ENCODE results near the gene LSS.
"Not testable (repeated sequence)": the region's sequence is repeated elsewhere in the genome, so short reads cannot be mapped to it uniquely, and the experiment has no call there.

LSS gene

GRCh38 chr21:46245213-46245915 lies 16.8 kb upstream of the LSS start:
- DNase-seq: no peak

DNA sequence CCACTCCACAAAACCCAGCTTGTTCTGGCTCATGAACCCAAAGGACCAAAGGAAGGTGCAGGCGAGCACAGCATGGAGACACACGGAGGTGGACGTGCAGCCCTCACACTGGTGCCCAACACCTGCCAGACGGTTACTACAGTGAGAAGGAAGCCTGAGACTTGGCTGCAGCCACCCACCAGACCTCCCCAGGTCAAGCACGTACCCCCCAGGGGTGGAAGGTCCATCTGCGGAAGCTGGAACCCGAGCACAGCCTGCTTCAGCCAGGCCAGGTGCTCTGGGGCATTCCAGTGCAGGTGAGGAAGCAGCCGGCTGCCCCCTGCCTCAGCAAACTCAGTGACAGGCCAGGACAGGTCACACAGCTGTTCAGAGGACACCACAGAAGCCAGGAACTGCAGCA lies 16.0 kb upstream of the LSS start:
- DNase-seq: no peak

DNA sequence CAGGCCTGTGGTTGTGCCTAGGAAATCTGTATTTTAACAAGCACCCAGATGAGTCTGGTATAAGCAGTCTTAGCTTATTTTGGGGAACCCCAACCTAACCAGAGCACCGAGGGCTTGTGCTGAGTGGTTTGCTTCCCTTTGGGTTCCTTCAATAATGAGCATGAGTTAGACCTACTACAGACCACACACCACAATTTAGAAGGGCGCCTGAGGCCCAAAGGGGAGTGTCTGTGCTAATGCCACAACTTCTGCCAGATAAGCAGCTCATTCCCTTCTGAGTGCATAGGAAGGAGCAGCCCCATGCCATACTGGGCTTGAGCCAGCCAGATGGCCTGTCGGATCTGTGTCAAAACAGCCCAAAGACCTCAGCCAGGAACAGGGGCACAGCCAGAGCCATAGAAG lies 15.4 kb upstream of the LSS start:
- DNase-seq: no peak

DNA sequence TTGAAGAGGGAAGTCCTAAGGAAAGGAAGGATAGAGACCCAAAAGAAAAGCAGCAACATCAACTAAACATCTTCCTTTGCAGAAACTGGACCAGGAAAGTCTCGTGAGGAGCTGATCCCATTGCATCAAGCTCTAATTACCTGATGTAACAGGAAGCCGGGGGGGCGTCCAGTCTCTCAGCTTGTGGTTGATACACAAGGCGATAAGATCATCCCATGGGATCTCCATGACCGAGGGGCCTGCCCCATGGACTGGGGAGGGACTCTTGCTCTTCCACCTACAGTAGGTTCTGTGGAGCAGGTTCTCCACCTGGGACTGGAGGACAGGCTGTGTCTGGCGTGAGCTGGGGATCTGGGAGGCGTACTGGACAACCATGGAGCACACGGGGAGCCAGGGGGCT lies 14.8 kb upstream of the LSS start:
- no peak for DNase-seq

DNA sequence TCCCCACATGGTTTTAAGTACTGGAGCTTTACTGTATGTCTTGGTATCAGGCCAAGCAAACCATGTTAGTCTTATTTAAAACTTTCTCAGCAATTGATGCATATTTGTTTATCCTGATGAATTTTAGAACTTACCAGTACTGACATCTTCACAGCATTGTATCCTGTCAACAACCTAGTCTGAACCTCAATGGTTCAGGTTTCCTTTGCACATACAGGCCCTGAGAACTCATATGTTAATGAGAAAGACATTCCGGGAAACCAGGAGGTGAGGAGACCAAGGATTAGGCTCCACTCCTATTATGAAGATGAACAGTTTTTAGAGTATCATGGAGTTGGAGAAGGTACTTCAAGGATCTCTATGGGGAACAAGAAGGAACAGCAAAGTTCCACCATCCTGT lies 13.0 kb upstream of the LSS start:
- DNase-seq: not testable (repeated sequence)

GRCh38 chr21:46239817-46240325 lies 11.3 kb upstream of the LSS start:
- no peak for DNase-seq

DNA sequence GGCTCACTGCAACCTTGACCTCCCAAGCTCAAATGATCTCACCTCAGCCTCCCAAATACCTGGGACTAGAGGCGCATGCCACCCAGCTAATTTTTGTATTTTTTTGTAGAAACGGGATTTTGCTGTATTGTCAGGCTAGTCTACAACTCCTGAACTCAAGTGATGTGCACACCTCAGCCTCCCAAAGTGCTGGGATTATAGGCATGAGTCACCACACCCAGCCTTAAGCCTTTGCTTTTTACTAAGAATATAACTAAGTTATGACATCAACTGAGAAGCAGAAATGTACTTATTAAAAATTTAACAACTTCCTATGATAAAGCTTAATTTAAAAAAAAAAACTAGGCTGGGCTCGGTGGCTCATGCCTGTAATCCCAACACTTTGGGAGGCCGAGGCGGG lies 8.9 kb upstream of the LSS start:
- no peak for DNase-seq

- no peak for DNase-seq
Measured at GRCh38 chr21:46234436-46234950, 5.9 kb upstream of the LSS start.

DNA sequence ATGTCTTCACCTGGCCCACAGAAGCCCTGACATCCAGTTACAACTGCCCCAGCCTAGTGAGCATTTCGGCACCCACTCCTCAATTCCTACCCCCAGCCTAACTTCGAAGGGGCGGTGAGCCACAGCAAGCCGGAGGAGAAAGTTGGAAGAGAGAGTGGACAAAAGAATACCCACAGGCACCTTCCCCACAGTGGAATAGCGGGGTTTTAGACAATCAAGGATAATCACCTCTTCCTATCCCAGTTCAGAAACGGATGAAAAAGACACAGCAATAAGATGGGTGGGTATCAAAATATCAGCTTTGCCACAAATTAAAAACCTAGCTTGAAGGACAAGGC lies 1.3 kb upstream of the LSS start:
- no peak for DNase-seq

- DNase-seq: no peak
Measured at GRCh38 chr21:46229133-46229922, 754 bp upstream of the LSS start.

DNA sequence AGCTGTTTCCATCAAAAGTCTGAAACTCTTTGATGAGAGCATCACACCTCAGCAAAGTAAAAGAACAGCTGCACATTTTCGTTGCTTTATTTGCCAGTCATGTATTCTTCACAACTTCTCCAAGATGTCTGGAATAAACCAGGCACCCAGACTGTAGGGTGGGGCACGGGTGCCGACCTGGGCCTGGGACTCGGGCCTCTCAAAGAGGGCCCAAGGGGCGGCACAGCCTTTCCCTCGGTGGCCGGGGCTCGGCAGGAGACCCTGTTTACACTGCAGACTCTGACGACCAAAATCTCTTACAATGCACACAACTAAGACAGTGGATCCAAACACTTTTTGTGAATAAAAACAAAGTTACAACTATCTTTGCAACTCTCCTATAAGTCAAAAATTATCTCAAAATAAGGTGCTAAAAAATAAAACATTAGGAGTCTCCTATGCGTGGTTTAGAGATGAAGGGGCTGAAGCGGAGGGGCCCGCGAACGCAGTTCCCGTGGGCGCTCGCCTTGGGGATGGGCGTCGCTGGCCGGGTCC lies 696 bp downstream of the LSS start:
- DNase-seq: no peak

- no peak for DNase-seq
Measured at GRCh38 chr21:46226920-46227599, 1.5 kb downstream of the LSS start.

GRCh38 chr21:46226146-46226545 lies 2.4 kb downstream of the LSS start:
- DNase-seq: no peak

DNA sequence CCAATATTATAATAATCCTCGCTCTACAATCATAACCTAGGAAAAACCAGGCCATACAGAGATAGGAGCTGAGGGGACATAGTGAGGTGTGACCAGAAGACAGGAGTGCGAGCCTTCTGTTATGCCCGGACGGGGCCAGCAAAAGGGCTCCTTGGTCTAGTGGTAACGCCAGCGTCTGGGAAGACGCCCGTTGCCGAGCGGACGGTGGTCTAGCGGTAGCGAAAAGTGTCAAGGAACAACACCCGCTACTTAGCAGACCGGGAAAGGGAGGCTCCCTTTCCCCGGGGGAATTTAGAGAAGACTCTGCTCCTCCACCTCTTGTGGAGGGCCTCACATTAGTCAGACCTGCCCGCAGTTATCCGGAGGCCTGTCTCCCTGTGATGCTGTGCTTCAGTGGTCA lies 4.9 kb downstream of the LSS start:
- not testable (repeated sequence) for DNase-seq

DNA sequence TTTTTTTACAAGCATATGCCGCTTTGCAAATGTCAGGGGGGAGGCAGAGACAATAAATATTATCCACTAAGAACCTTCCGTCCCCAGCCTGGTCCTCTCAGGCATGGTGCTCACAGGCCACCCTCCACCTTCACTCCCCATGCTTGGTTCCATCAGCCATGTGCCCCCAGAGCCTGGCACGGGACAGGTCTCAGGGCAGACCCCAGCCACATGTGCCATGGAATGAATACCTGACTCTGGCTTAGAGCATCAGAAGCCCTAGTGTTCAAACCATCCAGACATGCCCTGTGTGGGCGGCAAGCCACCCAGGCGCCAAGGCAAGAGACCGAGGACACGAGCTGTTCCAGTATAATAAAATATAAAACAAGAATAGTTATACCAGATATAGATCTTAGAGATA lies 5.4 kb downstream of the LSS start:
- DNase-seq: no peak

GRCh38 chr21:46222436-46223116 lies 6.0 kb downstream of the LSS start:
- no peak for DNase-seq

DNA sequence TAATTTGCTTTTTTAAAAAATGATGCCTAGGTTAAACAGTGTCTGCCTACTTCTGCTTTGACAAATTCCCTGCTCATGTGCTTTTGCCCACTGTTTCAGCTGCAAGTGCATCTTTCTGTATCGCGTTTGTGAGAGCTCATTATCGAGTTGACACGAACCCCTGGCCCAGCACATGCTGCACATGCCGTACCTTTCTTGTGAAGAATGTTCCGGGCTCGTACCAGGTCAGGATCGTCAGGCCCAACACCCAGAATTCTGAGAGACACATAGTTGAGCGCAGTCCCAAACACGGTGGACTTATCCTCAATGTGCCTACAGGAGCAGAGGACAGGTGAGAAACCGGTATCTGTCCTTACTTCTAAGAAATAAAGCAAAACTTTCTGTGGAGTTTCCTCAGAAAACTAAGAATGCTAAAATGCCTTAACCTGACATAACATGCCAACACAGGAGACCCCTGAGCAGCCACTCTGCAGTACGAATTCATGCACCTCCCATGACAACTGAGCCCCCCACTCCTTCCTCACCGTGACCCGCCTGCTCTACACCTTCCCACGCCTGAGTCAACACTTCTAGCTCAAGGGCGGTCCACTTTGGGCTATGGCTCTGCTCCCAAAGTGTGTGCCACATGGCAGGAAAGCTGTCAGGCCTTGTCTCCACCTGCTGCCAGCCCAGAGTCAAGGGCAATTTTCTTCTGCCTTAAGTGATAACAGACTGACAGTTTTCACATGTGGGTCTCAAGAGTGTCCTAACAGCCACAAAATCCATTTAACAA lies 6.7 kb downstream of the LSS start:
- DNase-seq: no peak

- DNase-seq: no peak
Measured at GRCh38 chr21:46220847-46221246, 7.7 kb downstream of the LSS start.

DNA sequence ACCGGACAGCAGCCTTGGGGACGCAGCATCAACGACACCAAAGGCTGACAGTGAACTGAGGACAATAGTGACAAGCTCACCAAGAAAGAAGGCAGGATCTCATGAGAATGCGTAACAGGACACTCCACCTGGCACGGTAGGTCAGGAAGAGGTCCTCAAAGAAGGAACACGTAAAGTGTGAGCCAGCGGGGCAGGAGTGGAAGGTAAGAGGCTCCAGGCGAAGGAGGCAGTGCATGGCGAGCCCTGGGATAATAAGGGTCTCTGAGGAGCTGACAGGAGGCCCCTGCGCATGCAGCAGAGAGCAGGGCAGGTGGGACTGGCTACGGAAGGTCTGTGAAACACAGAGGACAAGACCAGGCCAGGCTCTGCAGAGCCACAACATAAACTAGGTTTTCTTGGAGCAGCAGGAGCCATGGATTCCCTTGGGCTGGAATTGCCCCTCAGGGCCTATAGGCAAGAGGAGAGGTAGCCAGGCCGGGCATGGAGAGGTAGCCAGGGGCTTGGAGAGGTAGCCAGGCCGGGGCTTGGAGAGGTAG lies 8.2 kb downstream of the LSS start:
- DNase-seq: no peak

GRCh38 chr21:46219591-46220239 lies 8.9 kb downstream of the LSS start:
- no peak for DNase-seq

DNA sequence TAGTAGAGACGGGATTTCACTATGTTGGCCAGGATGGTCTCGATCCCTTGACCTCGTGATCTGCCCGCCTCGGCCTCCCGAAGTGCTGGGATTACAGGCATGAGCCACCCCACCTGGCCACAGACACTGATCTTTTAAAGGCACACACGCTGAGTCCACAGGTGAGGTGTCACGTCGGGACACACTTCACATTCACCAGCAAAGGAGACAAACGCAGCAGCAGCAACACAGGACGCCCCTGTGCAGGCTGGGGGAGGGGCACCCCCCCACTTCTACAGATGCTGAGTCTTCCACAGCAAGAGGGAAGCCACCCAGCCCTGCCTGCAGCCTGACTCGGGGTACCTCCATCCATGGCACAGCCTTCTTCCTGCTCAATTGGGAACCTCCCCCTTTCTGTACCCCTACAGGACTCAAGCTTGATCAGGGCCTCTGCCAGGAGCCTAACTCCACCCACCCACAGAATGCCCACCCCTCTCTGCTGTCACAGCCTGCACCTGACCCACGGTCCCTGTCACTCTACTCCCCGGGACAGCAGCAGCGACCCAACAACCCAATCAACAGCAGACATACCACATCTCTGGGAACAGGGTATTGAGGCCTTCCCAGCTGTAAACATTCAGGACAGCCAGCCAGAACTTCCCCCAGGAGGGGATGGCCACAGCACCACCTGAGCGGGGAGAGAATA lies 9.5 kb downstream of the LSS start:
- no peak for DNase-seq
